Motor neuron (in vitro differentiated cells): Measurements from ENCODE around the gene AGPAT1. TPM values are rescaled to one million over a fixed set of nuclear protein-coding genes. Genes with fewer than 3 reads are reported as not detected.
A peak's percentile ranks its signal among the peaks of the same experiment; 100 is the strongest.

Experiments used
- ATAC-seq, 8 experiments: fragments of 200-7000 bp; cut with Tn5 transposase; replicated peaks in 6 of 8; 2 replicates each; pipeline ENCODE4 v1.8.0; 2021; ENCODE audit warnings: mild to moderate bottlenecking in 8 of 8, moderate library complexity in 8 of 8
- H3K27ac ChIP-seq, 2 donors: fragments of 250-450 bp; sonication (Bioruptor Pico); 2 replicates each; pipeline ENCODE4 v1.9.0; 2021; ENCODE audit warnings: antibody characterized with exemption in 2 of 2, mild to moderate bottlenecking in 2 of 2, moderate library complexity in 1 of 2
- H3K4me1 ChIP-seq, 2 donors: fragments of 250-450 bp; sonication (Bioruptor Pico); replicated peaks in 1 of 2; 2 replicates each; pipeline ENCODE4 v1.6.1; 2021; ENCODE audit warnings: antibody characterized with exemption in 2 of 2, mild to moderate bottlenecking in 2 of 2, moderate library complexity in 1 of 2
- H3K4me3 ChIP-seq, 5 donors: fragments of 250-450 bp; sonication (Bioruptor Pico); 2 replicates each; pipeline ENCODE4 v1.9.0; 2021; ENCODE audit warnings: antibody characterized with exemption in 5 of 5, mild to moderate bottlenecking in 5 of 5, moderate library complexity in 4 of 5
- WGBS, 10 experiments: fragments of 450-650 bp; shearing (Covaris generic); methylation state at CpG; one replicate each; pipeline ENCODE4 v1.0.0; 2022; 5-methylcytosine and 5-hydroxymethylcytosine counted together
- in situ Hi-C, 9 experiments: fragments of 400-800 bp; cut with MboI; loops; one replicate each; pipeline ENCODE4 v1.15.0; 2021; ENCODE audit warnings: low sequenced_read_pairs in 9 of 9, low pct_unique_long_range_greater_than_20kb in 2 of 9; ENCODE audit not compliant: unreplicated experiment in 9 of 9
- total RNA-seq, 8 experiments: library from RNA; unstranded; fragments of 300-600 nt; gene quantifications; 2 replicates each; pipeline versions ENCODE4 v1.2.3 to v1.2.4, GENCODE V29; 2022

Gene AGPAT1
- total RNA-seq, 8 experiments from 2014 or later, result 44.5 to 84.4 (median 67.4) TPM

DNA sequence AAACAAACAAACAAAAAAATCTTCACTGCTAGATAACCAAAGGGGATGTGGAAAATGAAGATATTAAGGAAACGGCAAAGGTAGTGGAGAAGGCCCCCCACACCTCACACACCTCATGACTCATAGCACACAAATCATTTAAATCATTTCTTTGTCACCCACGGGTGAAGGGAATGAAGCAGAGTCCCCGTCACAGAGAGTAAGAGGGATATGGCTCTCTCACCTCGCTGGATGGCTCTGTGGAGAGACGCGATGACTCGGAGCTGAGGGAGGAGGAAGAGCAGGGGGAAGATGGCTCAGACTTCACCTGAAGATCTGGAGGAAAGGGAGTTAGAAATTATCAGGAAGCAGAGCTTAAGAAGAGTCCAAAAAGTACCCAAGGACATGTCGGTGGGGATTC lies 49.0 kb downstream of the AGPAT1 start:
- H3K4me3 ChIP-seq, result peak overlapping the region; percentile 85 to 99 (median 94)
- ATAC-seq, result no peak
- no peak overlapping the region for H3K27ac ChIP-seq
- 54 to 90% (median 60%) methylated on average over 2 to 7 of the region's 8 CpGs; no CpG with 5 or more reads in 2 of the 10 experiments for whole genome bisulfite sequencing, 10 experiments
- in situ Hi-C loops, result no loop called here
- peaks cover 19 to 20% of the 10 kb centered on the region in 2 donors for H3K4me1 ChIP-seq

DNA sequence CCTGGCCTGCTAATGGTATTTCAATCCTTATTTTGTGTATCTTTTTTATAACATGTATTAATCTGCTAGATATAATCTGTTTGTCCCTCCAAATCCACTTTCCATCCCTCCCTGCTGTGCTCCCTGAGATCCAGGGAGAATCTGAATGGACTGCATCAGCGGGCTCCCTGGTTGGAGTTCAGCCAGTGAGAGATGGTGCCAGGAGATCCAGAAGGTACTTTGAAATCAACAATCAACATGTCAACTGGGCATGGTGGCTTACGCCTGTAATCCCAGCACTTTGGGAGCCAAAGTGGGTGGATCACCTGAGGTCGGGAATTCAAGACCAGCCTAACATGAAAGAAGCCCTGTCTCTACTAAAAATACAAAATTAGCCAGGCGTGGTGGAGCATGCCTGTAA lies 52.2 kb downstream of the AGPAT1 start:
- H3K27ac ChIP-seq, result no peak overlapping the region
- ATAC-seq, result no peak
- 63 to 100% (median 100%) methylated on average over 1 to 3 of the region's 4 CpGs; no CpG with 5 or more reads in 5 of the 10 experiments for WGBS, 10 experiments
- in situ Hi-C loops, result no loop called here
- no peak overlapping the region for H3K4me3 ChIP-seq
- peaks cover 13% of the 10 kb centered on the region in 2 donors for H3K4me1 ChIP-seq

- WGBS, 10 experiments, result 0 to 100% (median 93%) methylated on average over 1 to 9 of the region's 12 CpGs; no CpG with 5 or more reads in 2 of the 10 experiments
Observed at GRCh38 chr6:32120573-32121059, 55.3 kb downstream of the AGPAT1 start.

GRCh38 chr6:32118782-32119628 lies 56.9 kb downstream of the AGPAT1 start:
- Histone ChIP-seq H3K4me1 (peaks cover 3% of the 10 kb centered on the region in 2 donors), H3K27ac (no peak overlapping the region), H3K4me3 (peak overlapping the region in 2 of 5 donors; percentile 1 to 15)
- WGBS, 10 experiments, result 4 to 89% (median 55%) methylated on average over 1 to 14 of the region's 17 CpGs; no CpG with 5 or more reads in 1 of the 10 experiments
- ATAC-seq, result peak; percentile 27 to 96 (median 93)
- in situ Hi-C loops, result no loop called here

More at GRCh38 chr6:32120573-32121059, 55.3 kb downstream of the AGPAT1 start:
- no peak for ATAC-seq
- Histone ChIP-seq H3K27ac (no peak overlapping the region), H3K4me3 (no peak overlapping the region), H3K4me1 (peaks cover 3% of the 10 kb centered on the region in 2 donors)
- in situ Hi-C loops, result no loop called here

Other genes with a start within 250 kb of the AGPAT1 start
- 10 to 100 TPM in 1 of 8 experiments, 1 to 10 TPM in 6, under 1 TPM in 1; 0.67 to 55.1 (median 1.8) TPM for gene C2, start 248.4 kb downstream of the AGPAT1 start, total RNA-seq
- gene CFB, start 230.0 kb downstream of the AGPAT1 start, total RNA-seq, result 100 to 1,000 TPM in 1 of 8 experiments, 10 to 100 TPM in 3, 1 to 10 TPM in 4; 2.3 to 300 (median 12.7) TPM
- gene NELFE, start 217.1 kb downstream of the AGPAT1 start, total RNA-seq, result 10 to 100 TPM; 50.3 to 91.1 (median 72.3) TPM
- 10 to 100 TPM; 30.6 to 68.4 (median 52.9) TPM for gene SKIC2, start 216.9 kb downstream of the AGPAT1 start, total RNA-seq
- gene DXO, start 203.9 kb downstream of the AGPAT1 start, total RNA-seq, result 10 to 100 TPM; 15.3 to 26.9 (median 22.9) TPM
- gene C4A, start 194.0 kb downstream of the AGPAT1 start, total RNA-seq, result 100 to 1,000 TPM in 1 of 8 experiments, 10 to 100 TPM in 4, 1 to 10 TPM in 3; 3.1 to 631 (median 17.1) TPM
- gene C4B, start 161.3 kb downstream of the AGPAT1 start, total RNA-seq, result 100 to 1,000 TPM in 1 of 8 experiments, 10 to 100 TPM in 4, 1 to 10 TPM in 3; 2.5 to 575 (median 14.2) TPM
- gene CYP21A2, start 137.7 kb downstream of the AGPAT1 start, total RNA-seq, result 1 to 10 TPM in 2 of 8 experiments, under 1 TPM in 6; 0.16 to 8.7 (median 0.77) TPM
- 10 to 100 TPM in 2 of 8 experiments, 1 to 10 TPM in 5, under 1 TPM in 1; 0.81 to 84.8 (median 3.1) TPM for gene TNXB, start 66.7 kb downstream of the AGPAT1 start, total RNA-seq
- 10 to 100 TPM; 25.6 to 59.0 (median 45.1) TPM for gene ATF6B, start 47.8 kb downstream of the AGPAT1 start, total RNA-seq
- gene FKBPL, start 45.8 kb downstream of the AGPAT1 start, total RNA-seq, result 10 to 100 TPM in 1 of 8 experiments, 1 to 10 TPM in 7; 4.4 to 11.9 (median 6.4) TPM
- gene PRRT1, start 24.1 kb downstream of the AGPAT1 start, total RNA-seq, result 1 to 10 TPM in 4 of 8 experiments, under 1 TPM in 4; 0.50 to 2.9 (median 1.1) TPM
- 10 to 100 TPM; 18.9 to 41.5 (median 30.9) TPM for gene PPT2, start 21.9 kb downstream of the AGPAT1 start, total RNA-seq
- 10 to 100 TPM in 4 of 8 experiments, 1 to 10 TPM in 4; 5.6 to 23.9 (median 9.9) TPM for gene EGFL8, start 11.5 kb downstream of the AGPAT1 start, total RNA-seq
- 100 to 1,000 TPM in 4 of 8 experiments, 10 to 100 TPM in 4; 40.1 to 152 (median 98.5) TPM for gene RNF5, start 2.3 kb upstream of the AGPAT1 start, total RNA-seq
- gene AGER, start 8.2 kb upstream of the AGPAT1 start, total RNA-seq, result 10 to 100 TPM in 1 of 8 experiments, 1 to 10 TPM in 7; 1.4 to 11.8 (median 5.3) TPM
- gene PBX2, start 14.1 kb upstream of the AGPAT1 start, total RNA-seq, result 10 to 100 TPM; 25.9 to 78.8 (median 48.0) TPM
- gene GPSM3, start 16.6 kb upstream of the AGPAT1 start, total RNA-seq, result 1 to 10 TPM in 7 of 8 experiments, under 1 TPM in 1; 0.60 to 7.7 (median 1.4) TPM
- 1 to 10 TPM; 1.3 to 6.7 (median 4.5) TPM for gene NOTCH4, start 48.0 kb upstream of the AGPAT1 start, total RNA-seq
- gene TSBP1, start 195.8 kb upstream of the AGPAT1 start, total RNA-seq, result under 1 TPM in 5 of 8 experiments, not detected in 3; 0.09 to 0.76 (median 0.41) TPM
- gene BTNL2, start 231.1 kb upstream of the AGPAT1 start, total RNA-seq, result 1 to 10 TPM in 1 of 8 experiments, under 1 TPM in 1, not detected in 6; 0.17 to 1.8 TPM